GM20000 (cell line): ENCODE data around the gene PRKACA.
A peak's percentile ranks its signal among the peaks of the same experiment; 100 is the strongest.

Experiments used
- DNase-seq: peaks from one replicate; pipeline ENCODE4 v3.0.0; 2012; ENCODE audit warnings: low spot score
- CTCF ChIP-seq: IDR thresholded peaks from 2 replicates; pipeline ENCODE4 v1.5.1; 2012; ENCODE audit warnings: mild to moderate bottlenecking, control low read depth; ENCODE audit errors: extremely low read depth, missing control alignments

Gene PRKACA

DNA sequence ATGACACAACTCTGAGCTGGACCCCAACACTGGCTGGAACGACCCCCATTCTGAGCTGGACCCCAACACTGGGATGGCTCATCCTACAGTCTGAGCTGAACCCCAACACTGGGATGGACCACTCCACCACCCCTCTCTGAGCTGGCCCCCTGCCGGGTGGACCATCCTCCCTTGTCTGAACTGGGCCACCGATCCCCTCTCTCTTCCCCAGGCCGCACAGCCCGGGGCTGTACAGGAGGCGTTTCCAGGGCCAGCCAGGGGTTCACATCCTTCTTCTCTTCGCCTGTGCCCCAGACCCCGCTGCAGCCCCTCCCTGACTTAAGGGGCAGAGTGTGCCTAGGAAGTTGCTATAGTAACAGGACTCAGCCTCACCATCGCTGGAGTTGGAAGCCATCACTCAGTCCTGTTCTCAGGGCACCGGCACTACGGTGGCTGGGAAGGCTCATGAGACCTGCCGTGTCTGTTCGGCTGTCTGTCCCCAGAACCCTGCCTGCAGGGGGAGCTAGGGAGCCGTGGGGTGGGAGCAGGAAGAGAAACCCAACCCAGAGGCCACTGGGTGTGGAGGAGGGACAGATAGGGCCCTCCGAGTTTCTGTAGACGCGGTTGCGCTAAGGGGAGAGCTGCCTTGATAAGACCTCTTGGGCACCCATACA is 3.7 kb downstream of the PRKACA start:
- peak; percentile 29 for TF ChIP-seq CTCF
- DNase-seq, result no peak

GRCh38 chr19:14112809-14113385 is 4.7 kb downstream of the PRKACA start:
- DNase-seq, result no peak
- TF ChIP-seq CTCF, result no peak

GRCh38 chr19:14112051-14112808 is 5.3 kb downstream of the PRKACA start:
- TF ChIP-seq CTCF, result no peak
- DNase-seq, result no peak

DNA sequence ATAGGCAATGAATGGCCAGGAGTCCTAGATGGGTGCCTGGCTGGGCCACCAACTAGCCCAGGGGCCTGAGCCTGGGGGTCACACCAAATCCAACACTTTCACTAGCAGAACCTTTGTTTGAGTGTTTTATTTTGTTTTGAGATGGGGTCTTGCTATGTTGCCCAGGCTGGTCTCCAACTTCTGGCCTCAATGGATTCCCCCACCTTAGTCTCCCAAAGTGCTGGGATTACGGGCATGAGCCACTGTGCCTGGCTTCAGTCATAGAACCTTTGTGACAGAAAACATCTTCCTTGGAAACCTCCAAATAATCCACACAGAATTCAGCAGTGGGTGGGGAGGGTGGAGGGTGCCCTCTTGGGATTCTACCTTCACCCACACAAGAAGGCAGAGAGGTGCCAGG is 6.1 kb downstream of the PRKACA start:
- TF ChIP-seq CTCF, result no peak
- DNase-seq, result no peak

GRCh38 chr19:14110650-14111049 is 6.9 kb downstream of the PRKACA start:
- DNase-seq, result peak; percentile 9
- TF ChIP-seq CTCF, result no peak

GRCh38 chr19:14107581-14108461 is 9.7 kb downstream of the PRKACA start:
- TF ChIP-seq CTCF, result no peak
- DNase-seq, result no peak
